Mammary epithelial cell (primary cell): ENCODE measurements around the gene ITIH2.
"Not testable (repeated sequence)": the region's sequence is repeated elsewhere in the genome, so short reads cannot be mapped to it uniquely, and the experiment has no call there.

Source experiments
- CTCF ChIP-seq, 2 donors: IDR thresholded peaks in 1 of 2; conservative IDR thresholded peaks in 1 of 2; 2 replicates each; pipeline ENCODE4 v1.5.1; 2011 to 2012; ENCODE audit warnings: inconsistent platforms in 2 of 2, low read length in 2 of 2, mild to moderate bottlenecking in 2 of 2, control low read depth in 1 of 2, low read depth in 1 of 2; ENCODE audit not compliant: insufficient read depth in 1 of 2; ENCODE audit errors: extremely low read depth in 1 of 2
- EZH2 ChIP-seq: IDR thresholded peaks from 2 replicates; pipeline ENCODE4 v1.6.1; 2012; ENCODE audit warnings: low read length, inconsistent platforms, borderline replicate concordance

GRCh38 chr10:7690885-7691597, 12.1 kb upstream of the ITIH2 start:
- TF ChIP-seq EZH2; CTCF (conservative IDR thresholded peaks at IDR 0.05 in 1 of 2, IDR thresholded peaks at IDR 0.05 in 1 of 2; ENCODE audit: extremely low read depth in 1 of 2, insufficient read depth in 1 of 2, low read depth in 1 of 2, low read length in 2 of 2): not testable (repeated sequence)
